ENCODE results near the gene DNAH3. TPM values are rescaled to one million over a fixed set of nuclear protein-coding genes. Genes with fewer than 3 reads are reported as not detected.
"Not testable (repeated sequence)": the region's sequence is repeated elsewhere in the genome, so short reads cannot be mapped to it uniquely, and the experiment has no call there.

Gene DNAH3
- total RNA-seq, 6 experiments from 2014 or later = not detected

DNA sequence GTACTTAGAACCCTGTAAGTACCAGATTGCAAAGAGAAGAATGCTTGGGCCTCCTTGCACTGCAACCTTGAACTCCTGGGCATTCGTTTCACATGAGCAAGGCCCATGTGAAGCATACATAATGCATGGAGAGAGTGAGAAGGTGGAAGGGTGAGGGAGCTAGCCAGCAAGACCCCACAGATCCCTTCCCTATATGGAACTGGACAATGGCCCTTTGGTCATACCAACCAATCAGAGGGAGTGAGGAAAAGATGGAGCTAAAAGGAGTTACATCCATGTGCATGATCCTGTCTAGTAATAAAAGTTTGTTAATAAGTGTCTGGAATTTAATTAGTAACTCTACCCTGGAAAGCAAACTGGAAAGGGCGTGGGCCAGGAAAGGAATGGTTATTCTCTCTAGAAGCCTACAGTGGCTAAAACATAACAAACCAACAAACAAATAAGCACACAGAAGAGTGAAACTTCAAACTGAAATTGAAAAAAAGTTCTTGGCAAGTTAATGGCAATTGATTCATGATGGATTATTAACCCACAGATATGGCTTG is 29.6 kb downstream of the DNAH3 start:
- H3K36me3 ChIP-seq = no peaks in the 10 kb centered on the region
- no peak overlapping the region for H3K27ac ChIP-seq
- 58% methylated on average over 2 of the region's 2 CpGs for WGBS (ENCODE audit: insufficient coverage, low coverage, low lambda C conversion rate, missing lambda C conversion rate)
- H3K27me3 ChIP-seq = no peaks in the 10 kb centered on the region
- H3K4me1 ChIP-seq = no peaks in the 10 kb centered on the region
- H3K4me3 ChIP-seq = no peak overlapping the region
- no peak for ATAC-seq
- DNase-seq = no peak
- intact Hi-C loops (cut with DNase I) = no loop called here
- no peaks in the 10 kb centered on the region for H3K9me3 ChIP-seq
- TF ChIP-seq, protein P1, sequence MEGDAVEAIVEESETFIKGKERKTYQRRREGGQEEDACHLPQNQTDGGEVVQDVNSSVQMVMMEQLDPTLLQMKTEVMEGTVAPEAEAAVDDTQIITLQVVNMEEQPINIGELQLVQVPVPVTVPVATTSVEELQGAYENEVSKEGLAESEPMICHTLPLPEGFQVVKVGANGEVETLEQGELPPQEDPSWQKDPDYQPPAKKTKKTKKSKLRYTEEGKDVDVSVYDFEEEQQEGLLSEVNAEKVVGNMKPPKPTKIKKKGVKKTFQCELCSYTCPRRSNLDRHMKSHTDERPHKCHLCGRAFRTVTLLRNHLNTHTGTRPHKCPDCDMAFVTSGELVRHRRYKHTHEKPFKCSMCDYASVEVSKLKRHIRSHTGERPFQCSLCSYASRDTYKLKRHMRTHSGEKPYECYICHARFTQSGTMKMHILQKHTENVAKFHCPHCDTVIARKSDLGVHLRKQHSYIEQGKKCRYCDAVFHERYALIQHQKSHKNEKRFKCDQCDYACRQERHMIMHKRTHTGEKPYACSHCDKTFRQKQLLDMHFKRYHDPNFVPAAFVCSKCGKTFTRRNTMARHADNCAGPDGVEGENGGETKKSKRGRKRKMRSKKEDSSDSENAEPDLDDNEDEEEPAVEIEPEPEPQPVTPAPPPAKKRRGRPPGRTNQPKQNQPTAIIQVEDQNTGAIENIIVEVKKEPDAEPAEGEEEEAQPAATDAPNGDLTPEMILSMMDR (IDR thresholded peaks at IDR 0.05) = no peak
- no peak for TF ChIP-seq POLR2A (IDR thresholded peaks at IDR 0.05)

DNA sequence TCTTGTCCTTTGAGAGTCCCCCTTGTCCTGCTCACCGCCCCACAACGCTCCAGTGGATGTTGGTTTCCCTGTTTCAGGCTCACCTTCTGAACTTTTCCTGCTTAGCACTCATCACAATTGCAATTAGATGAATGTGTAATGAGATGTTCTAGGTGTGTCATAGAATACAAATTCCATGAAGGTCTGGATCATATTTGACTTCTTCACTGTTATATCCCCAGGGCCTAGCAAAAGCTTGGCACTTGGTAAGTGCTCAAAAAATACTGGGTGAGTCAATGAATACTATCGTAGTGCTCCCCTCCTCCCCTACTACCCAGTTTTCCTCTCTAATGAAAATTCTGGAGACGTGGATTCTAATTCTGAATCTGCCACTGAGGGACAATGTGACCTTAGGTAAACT is 33.1 kb downstream of the DNAH3 start:
- ATAC-seq = no peak

DNA sequence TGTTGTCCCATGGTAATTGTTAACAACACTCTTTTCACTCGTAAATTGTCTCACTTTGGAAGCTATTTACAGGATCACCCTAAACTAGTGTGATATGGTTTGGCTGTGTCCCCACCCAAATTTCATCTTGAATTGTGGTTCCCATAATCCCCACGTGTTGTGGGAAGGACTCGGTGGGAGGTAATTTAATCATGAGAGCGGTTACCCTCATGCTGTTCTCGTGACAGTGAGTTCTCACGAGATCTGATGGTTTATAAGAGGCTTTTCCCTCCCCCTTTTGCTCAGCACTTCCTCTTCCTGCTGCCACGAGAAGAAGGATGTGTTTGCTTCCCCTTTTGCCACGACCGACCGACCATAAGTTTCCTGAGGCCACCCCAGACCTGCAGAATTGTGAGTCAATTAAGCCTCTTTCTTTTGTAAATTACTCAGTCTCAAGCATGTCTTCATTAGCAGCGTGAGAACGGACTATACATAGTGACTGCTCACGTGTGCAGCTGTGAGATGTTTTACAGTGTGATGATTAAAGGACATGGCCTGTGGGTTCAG is 34.4 kb downstream of the DNAH3 start:
- Histone ChIP-seq H3K9me3 (no peaks in the 10 kb centered on the region), H3K4me1 (no peaks in the 10 kb centered on the region), H3K36me3 (no peaks in the 10 kb centered on the region), H3K27me3 (no peaks in the 10 kb centered on the region), H3K27ac (no peak overlapping the region), H3K4me3 (no peak overlapping the region)
- TF ChIP-seq, protein P1 (IDR thresholded peaks at IDR 0.05) = no peak
- no peak for TF ChIP-seq POLR2A (IDR thresholded peaks at IDR 0.05)
- intact Hi-C loops (cut with DNase I) = no loop called here
- no peak for ATAC-seq
- WGBS (ENCODE audit: insufficient coverage, low coverage, low lambda C conversion rate, missing lambda C conversion rate) = 47% methylated on average over 13 of the region's 13 CpGs
- no peak for DNase-seq

More for the DNA sequence above, 33.1 kb downstream of the DNAH3 start:
- Histone ChIP-seq H3K27ac (no peak overlapping the region), H3K4me3 (no peak overlapping the region), H3K4me1 (no peaks in the 10 kb centered on the region), H3K27me3 (no peaks in the 10 kb centered on the region), H3K36me3 (no peaks in the 10 kb centered on the region), H3K9me3 (no peaks in the 10 kb centered on the region)
- 69% methylated on average over 3 of the region's 4 CpGs for WGBS (ENCODE audit: insufficient coverage, low coverage, low lambda C conversion rate, missing lambda C conversion rate)
- TF ChIP-seq POLR2A (IDR thresholded peaks at IDR 0.05) = no peak
- TF ChIP-seq, protein P1 (IDR thresholded peaks at IDR 0.05) = no peak
- intact Hi-C loops (cut with DNase I) = no loop called here
- no peak for DNase-seq

DNA sequence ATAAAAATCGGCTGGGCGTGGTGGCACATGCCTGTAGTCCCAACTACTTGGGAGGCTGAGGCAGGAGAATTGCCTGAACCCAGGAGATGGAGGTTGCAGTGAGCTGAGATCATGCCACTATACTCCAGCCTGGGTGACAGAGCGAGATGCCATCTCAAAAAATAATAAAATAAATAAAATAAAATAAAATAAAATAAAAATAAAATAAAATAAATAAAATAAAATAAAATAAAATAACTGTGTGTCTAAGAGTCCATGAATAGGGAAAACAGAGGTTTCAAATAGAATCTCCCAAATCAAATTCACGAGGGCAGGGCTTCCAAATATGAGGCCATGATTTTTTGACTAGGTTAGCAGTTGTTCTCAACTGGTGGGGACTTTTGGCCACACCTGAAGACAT is 35.1 kb downstream of the DNAH3 start:
- DNase-seq; H3K4me1 ChIP-seq; ATAC-seq; H3K27me3 ChIP-seq; H3K9me3 ChIP-seq; H3K27ac ChIP-seq; H3K36me3 ChIP-seq; intact Hi-C loops (cut with DNase I); H3K4me3 ChIP-seq: not testable (repeated sequence)
- 78% methylated on average over 4 of the region's 4 CpGs for WGBS (ENCODE audit: insufficient coverage, low coverage, low lambda C conversion rate, missing lambda C conversion rate)

DNA sequence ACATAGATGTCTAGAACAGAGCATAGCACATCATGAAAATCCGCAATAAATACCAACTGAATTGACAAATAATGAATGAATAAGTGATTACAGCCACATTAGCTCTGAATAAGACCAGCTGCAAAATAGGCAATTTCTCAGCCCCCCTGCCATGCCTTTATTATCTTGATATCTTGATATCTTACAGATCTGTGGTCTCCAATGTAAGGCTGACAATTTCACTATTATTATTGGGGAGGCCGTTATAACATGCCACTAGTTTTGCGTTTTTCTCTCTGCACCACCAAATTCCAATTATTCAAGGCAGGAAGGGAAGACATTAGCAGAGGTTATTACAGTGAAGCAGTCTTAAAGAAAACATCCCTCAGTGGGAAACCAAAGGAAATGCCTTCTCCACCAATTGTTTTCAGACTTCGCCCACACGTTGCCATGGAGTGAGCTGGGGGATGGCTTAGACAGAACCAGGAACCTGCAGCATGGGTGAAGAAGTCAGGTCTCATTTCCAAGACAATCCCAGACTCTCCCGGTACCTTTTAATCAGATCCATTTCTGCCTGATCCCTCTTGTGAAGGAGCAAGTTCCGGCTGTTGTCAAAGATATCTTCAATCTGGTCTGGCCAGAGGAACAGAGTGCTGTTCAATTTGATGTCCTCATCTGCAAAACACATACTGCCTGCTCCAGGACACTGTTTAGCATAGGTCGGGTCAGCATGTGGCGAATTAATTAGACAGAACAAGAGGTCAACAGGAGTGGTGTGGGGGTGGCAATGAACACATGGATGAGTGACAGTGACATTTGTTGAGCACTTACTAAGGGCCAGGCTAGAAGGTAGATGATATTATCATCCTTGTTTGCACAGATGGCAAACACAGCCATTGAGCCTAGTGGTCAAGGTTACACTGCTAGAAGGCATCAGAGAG is 46.4 kb downstream of the DNAH3 start:
- no peak overlapping the region for H3K4me3 ChIP-seq
- no peaks in the 10 kb centered on the region for H3K36me3 ChIP-seq
- 49% methylated on average over 8 of the region's 9 CpGs for WGBS (ENCODE audit: insufficient coverage, low coverage, low lambda C conversion rate, missing lambda C conversion rate)
- H3K9me3 ChIP-seq = no peaks in the 10 kb centered on the region
- TF ChIP-seq, protein P1 (IDR thresholded peaks at IDR 0.05) = no peak
- TF ChIP-seq POLR2A (IDR thresholded peaks at IDR 0.05) = no peak
- DNase-seq (no peak), ATAC-seq (no peak)
- H3K27ac ChIP-seq = no peak overlapping the region
- intact Hi-C loops (cut with DNase I) = no loop called here
- H3K27me3 ChIP-seq = no peaks in the 10 kb centered on the region
- no peaks in the 10 kb centered on the region for H3K4me1 ChIP-seq
